HG03045 (cell line): ENCODE data around the gene CDH23.

Experiments
- ATAC-seq: cut with Tn5 transposase; IDR thresholded peaks from one replicate; pipeline ENCODE4 v1.9.1; 2021; ENCODE audit warnings: mild to moderate bottlenecking, moderate library complexity; ENCODE audit not compliant: unreplicated experiment

The CDH23 gene

DNA sequence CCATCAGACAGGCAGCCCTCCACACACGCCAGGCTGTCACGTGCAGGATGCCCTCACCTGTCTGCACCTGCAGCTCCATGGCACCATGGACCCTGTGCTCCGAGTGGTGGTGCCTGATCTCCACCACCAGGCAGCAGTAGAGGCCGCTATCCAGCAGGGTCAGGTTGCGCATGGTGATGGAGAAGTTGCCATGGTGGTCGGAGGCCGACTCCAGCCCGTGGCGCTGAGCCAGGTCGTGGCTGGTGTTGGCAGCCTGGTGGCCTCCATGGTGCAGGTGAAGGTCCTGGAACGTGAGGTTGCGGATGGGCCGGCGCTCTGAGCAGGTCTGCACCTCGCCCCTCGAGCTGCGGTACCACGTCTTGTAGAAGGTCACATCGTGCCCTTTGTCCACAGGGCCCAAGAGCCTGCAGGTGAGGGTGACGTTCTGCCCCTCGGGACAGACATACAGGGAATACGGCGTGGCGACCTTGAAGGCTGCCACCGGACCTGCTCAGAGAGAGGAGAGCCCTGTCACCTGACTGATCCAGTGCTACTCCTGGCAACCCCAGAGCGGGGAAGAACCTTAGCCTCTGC is 364.9 kb downstream of the CDH23 start:
- ATAC-seq: no peak

DNA sequence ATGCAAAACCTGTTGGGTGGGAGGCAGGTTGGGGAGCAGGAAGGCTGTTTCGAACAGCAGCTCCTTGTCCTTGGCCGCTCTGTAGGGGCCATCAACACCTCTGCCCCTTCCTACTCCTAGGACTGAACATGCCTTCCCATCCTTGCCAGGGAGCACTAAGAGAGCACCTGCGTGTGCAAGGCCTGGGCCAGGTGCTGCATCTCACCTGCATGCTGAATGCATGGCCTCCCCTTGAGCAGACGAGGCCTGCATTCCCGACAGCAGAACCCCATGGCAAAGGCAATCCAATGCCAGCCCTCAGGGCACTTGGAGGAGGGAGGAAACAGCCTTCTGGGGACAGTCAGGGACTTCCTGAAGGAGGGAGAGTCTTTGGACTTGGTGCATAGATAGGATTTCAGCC is 365.6 kb downstream of the CDH23 start:
- ATAC-seq: no peak

DNA sequence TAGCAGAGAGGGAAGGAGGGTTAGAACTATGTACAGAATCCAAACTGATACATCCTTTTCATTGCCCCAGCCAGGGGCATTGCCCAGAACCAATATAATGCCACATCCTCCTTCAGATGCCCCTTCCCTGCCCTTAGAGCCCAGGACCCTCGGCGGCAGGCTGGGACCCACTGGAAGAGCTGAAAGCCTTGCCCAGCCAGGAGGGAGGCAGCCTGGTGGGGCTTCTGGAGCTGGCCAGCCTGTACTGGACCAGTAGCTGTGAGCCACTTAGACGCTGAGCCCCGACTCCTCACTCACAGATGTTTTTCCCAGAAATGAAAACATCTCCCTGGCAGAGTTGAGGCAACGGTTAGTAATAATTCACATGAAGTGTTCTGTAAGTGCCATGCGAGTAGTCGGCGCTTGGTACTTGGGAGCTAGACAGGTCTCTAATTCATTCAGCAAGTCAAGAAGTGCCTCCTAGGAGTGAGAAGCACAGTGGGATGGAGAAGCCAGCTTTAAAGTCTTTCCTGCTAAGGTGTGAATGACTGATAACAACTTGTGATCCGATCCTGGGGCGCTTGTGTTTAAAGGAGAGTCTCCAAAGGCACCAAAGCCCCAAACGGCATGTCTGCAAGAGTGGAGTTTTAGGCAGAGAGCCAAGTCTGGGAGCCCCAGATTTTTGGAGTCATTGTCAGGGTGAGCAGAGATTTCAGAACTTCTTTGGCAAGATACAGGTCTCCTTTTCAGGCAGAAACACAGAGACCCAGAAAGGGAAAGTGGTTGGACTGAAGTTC is 366.8 kb downstream of the CDH23 start:
- no peak for ATAC-seq

DNA sequence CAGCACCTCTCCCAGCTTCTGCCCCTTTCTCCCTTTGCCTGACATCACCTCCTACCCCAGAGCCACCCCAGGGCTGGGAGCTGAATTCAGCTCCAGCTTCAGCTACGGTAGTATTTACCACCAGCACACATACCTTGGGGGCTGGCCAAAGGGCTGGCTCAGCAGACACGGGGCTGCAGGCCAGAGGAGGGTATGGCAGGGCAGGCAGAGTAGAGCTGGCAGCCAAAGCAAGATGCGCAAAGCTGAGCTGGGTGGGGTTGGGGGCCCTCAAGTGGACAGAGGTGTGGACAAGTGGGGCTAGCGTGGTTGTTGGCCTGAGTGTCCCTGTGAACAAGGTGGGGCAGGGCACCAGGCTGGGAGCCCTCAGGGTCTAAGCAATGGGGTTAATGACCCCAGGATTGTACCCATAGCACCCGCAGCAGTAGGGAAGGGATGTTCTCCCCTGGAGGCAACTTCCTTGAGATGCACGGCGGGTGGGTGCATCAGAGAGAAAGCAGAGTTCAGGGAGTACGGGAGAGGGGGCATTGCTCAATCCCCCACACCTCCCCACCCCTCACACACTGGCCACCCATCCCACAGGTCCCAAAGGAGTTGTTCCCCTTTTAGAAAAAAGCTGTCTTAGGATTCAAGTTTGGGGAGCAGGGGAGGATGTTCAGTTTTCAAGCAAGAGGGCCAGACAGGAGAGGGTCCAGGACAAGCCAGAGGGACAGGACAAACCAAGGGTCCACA is 368.6 kb downstream of the CDH23 start:
- no peak for ATAC-seq

DNA sequence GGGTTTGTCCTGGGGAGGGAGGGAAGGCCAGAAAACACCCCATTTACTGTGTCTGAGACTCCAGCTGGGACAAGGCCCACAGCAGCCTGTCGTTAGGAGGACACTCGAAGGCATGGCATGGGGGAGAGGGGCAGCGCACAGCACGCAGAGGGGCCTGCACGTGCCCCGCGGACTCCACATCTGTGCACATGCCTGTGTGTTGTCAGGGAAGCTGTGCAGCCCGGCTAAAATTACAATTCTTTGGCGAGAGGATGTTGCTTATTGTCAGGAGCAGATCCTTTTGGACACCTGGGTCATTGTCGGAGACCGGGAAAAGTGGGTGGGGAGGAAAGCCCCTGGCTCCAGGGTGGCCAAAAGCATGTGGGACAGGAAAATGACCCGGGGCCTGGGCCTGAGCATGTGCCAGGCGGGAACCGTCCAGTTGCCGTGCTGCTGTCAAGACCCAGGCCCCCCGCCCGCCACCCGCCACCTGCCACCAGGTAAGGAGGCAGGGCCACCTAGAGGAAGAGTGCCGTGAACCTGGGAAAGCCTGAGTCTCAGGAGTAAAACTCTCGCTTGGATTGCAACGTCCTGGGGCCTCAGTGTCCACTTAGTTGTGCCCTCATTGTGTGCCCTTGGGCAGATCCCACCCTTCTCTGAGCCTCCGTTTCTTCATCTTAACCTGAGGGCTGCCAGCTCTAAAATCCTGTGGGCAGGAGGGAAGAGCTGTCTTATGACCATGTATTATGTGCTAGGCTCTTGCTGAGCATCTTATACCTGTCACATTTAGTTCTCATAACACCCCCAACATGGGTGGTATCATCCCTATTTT is 369.4 kb downstream of the CDH23 start:
- no peak for ATAC-seq

DNA sequence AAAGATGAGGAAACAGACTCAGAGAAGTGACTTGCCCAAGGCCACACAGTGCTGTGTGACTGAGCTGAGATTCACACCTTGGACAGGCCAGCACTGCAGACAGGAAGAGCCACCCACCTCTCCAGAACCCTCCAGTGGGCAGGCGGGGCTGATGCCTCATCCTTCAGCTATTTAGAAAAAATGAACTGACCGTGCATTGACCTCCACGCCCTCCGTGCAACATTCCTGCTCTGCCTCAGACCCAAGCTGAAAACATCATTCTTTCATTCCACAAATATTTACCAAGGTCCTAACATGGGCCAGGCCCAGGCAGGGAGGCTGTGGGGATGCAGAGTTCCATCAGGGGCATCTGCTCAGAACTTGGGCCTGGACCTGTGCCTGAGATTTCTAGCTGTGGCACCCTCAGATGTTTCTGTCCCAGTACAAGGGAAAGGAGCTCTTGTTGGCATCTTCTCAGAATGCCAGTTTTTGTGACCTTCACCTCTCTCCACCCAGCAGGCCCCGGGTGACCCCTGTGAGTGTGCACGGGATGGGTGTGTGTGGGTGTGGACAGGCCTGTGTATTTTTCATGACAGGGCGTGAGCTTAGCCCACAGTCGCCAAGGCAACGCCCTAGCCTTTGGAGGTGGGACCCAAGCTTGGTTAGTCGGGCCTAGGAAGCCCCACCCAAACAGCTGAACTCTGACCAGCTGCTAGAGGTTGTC is 370.1 kb downstream of the CDH23 start:
- ATAC-seq: no peak

DNA sequence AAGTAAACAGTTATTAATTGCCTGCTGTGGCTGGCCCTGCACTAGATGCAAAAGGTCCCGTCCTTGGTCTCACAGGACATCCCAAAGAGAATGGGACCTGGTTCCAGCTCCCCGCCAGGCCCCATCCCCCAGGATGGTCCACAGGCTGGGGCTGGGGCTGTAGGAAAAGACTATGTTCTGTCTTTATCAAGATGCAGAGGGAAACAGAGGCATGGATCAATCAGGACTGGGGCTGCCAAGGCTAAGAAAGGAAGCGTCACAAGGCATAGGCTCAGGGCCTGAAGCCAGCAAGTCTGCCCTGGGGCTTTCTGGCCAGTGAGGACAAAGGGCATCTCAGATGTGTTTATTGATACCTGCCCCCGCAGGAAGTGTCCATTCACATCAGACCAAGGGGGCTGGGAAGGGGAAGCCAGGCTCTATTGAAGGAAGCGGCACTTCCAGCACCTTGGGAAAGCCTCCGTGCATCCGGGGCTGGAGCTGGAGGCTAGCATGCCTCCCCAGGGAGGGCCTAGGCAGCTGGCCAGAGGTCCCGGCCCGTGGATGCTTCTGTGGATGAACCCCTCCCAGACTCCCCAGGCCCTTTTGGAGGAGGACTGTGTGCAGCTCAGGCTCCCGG is 370.8 kb downstream of the CDH23 start:
- no peak for ATAC-seq

DNA sequence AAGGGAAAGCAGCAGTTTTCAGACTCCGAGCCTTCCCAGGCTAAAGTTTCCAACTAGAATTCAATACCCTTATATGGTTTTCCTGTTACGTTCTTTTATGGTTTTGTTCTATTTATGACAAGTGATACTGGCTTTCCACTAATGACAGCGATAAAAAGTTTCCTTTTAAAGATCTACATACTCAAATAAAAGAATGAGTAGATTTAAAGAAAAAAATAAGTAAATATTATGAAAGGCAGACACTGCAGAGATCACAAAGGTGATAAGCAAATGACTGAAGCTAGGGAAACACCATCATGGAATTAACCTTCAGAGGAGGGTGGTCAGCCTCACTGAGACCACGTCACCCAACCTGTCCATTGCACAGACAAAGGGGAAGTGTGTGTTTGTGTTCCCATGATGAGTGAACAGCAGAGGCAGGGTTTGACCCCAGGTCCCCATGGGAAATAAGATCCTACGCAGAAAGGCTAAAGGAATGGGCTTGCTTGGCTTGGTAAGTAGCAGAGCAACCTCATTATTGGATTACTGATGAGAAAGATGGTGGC is 372.6 kb downstream of the CDH23 start:
- ATAC-seq: no peak

DNA sequence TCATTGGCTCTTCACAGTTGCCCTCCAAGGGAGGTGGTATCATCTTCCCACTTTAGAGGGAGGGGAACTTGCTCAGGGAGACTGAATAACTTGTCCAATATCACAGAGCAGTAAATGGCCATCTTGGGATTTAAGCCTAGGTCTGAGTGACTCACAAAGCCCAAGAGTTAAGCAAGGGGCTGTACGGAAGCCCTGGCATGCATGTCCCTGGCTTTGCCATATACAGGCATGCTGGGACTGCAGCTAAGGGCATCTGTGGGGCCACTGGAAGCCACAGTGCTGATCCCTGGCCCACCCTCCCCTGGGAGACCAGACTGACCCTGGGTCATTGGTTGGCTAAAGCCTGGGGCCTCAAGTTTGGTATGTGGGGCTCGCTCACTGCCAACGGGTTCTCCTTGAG is 373.5 kb downstream of the CDH23 start:
- no peak for ATAC-seq

DNA sequence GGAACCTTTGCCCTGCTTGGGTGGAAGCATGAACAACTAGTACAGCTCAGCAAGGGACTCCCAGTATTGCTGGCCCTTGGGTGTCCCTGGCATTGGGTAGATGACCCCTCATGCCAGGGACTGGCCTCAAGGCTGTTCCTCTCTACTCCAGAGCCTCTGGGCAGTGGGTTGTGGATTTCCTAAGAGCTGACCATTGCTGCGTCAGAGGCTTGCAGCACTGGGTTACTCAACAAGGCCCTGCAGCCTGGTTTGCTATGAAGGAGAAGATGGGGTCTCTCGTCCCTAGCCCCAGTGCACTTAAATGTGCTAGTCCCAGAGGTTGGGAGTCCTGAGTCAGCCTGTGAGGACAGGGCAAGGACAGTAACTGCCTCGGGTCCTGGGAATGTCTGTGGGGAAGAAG is 374.1 kb downstream of the CDH23 start:
- no peak for ATAC-seq

DNA sequence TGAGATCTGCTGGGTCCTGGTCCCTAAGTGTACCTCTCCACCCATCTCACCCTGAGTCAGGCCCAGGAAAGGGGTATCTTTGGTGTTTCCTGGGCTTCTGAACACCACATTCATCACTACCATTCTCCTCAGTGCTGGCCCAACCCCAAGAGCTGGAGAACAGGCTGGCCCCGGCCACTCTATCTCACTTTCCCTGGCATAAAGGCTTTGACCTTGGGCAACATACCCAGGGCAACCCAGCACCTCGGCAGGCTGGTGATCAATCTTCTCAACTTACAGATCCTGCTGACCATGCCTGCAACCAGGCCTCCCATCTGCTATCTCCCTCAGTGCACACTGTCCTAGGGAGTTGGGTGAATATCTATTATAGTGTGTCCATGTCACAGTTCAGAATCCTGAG is 374.5 kb downstream of the CDH23 start:
- no peak for ATAC-seq

DNA sequence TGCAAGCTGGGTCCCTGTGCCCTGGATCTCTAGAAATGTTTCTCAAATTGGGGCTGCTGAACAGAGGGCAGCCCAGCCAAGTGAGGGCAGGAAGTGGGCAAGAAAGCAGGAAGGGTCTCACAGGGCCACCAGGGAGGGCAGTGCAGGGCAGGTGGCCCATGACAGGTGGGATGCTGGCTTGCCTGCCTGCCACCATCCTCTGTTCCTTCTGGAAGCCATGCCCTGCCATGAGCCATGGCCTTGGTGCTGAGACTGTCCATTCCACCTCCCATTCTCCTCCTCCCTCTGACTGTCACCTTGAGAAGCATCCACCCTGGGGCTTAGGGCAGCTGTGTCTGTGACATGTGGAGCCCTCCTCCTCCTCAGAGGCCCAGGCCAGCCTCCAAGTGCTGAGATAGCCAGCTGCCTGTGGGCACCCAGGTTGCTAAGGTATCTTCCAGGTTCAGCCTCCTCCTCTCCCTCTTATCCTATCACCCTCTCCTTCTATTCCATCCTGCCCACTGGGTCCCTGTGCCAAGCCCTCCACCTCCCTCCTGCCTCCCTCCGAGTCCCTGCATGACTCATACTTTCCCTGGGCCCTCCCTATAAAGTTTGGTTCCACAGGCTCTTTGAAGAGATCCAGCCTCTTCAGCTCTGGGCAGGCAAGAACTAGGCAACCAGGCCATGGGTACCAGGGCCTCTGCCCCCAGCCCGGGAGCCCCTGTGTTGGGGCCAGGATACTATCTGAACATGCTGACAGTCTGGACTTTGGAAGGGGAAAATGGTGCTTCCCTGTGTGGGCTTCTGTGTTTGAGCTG is 375.3 kb downstream of the CDH23 start:
- no peak for ATAC-seq

DNA sequence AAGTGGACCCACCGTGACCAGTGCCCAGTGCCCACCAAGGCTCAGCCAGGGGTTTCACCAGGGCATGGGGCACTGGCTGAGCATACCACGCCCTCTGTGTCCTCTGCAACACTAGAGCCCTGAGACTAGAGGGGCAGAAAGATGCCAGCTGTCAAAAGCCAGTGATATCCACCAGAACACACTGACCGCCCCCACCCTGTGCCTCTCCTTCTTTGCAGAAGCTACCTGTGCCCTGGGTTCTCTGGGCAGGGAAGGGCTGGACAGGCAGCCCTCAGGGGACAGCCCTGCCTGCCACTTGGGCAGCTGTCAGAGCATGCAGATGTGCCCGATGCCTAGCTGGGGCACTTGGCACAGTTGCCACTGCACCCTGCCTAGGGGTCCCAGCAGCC is 376.1 kb downstream of the CDH23 start:
- no peak for ATAC-seq

DNA sequence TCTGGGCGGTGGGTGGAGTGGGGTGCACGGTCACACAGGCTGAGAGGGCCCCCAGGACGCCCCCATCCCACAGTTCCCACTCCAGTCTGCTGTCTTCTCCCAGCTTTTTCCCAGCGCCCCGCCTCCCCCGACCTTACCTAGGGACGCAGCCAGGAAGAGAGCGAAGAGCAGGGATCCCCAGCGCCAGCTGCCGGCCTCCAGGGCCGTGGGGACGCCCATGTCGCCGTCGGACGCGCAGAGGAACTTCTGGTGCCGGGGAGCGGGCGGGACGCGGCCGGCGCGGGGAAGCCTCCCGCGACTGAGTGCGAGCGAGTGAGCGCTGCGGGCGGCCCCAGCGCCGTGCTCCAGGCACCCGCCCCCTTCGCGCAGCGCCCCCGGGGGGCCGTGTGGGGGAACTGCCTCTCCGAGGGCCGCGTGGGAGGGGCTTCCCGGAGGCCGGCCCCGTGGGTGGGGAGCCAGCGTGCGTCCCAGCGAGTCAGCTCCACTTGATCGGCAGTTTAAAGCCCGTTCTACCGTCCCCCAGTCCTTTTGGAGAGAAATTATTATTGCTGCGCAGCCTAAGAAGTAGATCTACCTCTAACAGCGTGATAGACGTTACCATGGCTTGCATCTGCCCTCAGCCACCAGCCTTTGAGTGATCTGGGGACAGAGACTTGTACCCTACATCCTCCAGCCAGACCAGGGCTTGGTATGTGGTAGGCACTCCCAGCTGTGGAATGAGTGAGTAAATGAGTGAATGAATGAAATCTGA is 376.7 kb downstream of the CDH23 start, which contains the start of gene VSIR:
Gene VSIR, minus strand, starts transcription at position 300 of the 751 bp plus-strand sequence. Its CDS starts 81 bp downstream, at position 219.
- peak; percentile 70 for ATAC-seq

DNA sequence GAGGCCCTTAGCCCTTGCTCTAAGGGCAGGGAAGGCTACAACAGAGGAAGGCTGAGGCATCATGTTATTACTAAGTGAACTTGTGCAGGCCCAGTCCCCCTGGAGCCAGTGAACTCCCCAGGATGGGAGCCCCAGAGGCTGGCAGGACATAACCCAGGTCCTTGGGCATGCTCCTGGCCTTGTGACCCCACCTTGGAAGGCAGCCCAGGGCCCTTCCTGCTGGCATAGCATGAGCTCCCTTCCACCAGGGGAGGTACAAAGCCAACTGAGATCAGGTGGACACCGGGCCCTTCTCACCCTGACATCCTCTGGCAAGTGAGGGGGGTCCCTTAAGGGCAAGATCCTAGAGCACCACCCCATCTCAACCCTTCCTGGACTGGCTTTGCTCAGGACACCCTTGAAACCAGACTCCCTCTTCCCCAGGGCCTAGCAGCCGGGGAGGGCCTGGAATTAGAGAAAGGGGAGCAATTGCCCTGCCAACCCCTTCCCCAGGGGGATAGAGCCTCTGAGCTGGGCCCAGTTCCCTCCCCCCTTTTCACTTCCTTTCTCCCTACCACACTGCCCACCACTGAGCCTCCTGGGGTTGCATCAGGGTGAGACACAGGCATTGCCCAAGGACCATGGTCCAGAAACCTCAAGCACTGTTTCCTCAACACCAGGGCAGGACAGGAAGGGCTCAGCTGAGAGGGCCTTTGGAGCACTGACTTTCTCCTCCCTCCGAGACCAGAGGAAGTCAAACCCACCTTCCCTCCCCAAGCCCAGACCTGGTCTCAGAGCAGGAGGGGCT is 378.4 kb downstream of the CDH23 start:
- no peak for ATAC-seq

DNA sequence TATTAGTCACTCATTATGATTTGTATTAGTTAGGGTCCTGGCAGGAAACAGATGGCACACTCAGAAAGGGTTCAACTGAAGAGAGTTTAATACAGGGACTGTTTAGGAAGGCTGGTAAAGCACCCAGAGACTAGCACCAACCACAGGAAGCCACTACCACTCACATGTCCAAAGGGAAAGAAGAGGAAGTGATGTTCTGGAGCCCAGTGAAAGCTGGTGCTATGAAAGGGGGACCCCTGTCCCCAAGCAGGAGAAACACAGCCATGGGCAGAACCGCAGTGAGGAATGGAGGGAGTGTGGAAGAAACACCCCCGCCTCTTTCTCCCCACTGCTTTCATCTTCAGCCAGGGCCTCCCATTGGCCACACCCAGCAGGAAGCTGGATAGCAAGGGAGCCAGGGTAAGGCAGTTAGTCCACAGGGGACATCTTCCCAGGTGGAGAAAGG is 379.8 kb downstream of the CDH23 start:
- ATAC-seq: no peak

DNA sequence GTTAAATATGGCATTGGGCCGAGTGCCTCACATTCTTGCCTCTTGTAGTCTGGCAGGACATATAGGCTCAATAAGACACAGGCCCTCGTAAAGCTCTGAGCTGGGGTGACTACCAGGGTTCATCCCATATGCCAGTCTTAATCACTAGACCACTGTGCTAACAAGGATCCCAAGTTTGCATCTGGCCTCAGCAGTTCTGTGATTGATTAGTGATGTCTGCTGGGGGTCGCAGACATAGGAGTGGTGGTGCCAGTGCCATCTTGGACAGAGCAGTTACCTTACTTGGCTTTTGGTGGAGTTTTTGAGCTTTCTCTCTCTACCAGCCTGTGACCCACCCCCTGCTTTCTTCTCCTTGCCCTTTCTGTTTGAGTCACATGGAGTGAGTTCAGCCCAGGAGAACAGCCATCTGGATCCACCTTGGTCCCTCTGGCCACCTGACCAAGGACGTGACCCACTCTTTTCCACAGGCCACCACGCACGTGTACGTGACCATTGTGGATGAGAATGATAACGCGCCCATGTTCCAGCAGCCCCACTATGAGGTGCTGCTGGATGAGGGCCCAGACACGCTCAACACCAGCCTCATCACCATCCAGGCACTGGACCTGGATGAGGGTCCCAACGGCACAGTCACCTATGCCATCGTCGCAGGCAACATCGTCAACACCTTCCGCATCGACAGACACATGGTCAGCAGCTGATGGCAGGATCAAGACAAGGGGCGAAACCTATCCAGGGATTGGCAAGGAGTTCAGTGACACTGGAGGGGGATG is 380.7 kb downstream of the CDH23 start:
- no peak for ATAC-seq
